ENCODE measurements around the gene ZSCAN30. TPM values are rescaled to one million over a fixed set of nuclear protein-coding genes. Genes with fewer than 3 reads are reported as not detected.

ZSCAN30 gene
- total RNA-seq, 1 donor from 2014 or later: 19.4 TPM

DNA sequence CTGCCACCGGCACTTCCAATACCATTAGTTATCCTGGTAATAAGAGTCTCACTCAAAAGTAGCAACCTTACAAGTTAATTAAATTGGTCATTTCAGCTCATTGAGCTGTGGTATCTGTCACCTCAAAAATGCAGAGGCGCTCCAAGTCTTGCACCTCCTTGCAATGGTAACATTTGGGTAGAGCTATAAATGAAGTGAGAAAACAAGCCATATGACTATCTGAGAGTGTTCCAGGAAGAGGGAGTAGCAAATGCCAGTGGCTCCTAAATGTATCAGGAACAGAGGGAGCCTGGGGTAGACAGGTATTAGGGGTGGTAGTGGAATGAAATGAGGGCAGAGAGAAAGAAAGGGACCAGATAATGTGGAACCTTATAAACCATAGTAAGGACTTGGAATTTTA lies 6.0 kb upstream of the ZSCAN30 start:
- Histone ChIP-seq H3K9me3 (peaks cover 8% of the 10 kb centered on the region), H3K36me3 (peaks cover 0 to 23% of the 10 kb centered on the region in 2 donors), H3K4me1 (peaks cover 13% of the 10 kb centered on the region), H3K27me3 (no peaks in the 10 kb centered on the region), H3K27ac (no peak overlapping the region), H3K4me3 (no peak overlapping the region)
- TF ChIP-seq POLR2A (IDR thresholded peaks at IDR 0.05): no peak
- TF ChIP-seq, protein P1, sequence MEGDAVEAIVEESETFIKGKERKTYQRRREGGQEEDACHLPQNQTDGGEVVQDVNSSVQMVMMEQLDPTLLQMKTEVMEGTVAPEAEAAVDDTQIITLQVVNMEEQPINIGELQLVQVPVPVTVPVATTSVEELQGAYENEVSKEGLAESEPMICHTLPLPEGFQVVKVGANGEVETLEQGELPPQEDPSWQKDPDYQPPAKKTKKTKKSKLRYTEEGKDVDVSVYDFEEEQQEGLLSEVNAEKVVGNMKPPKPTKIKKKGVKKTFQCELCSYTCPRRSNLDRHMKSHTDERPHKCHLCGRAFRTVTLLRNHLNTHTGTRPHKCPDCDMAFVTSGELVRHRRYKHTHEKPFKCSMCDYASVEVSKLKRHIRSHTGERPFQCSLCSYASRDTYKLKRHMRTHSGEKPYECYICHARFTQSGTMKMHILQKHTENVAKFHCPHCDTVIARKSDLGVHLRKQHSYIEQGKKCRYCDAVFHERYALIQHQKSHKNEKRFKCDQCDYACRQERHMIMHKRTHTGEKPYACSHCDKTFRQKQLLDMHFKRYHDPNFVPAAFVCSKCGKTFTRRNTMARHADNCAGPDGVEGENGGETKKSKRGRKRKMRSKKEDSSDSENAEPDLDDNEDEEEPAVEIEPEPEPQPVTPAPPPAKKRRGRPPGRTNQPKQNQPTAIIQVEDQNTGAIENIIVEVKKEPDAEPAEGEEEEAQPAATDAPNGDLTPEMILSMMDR (IDR thresholded peaks at IDR 0.05): no peak
- TF ChIP-seq POLR2AphosphoS5 (IDR thresholded peaks at IDR 0.05; ENCODE audit: insufficient read depth in 1 of 2, low read depth in 1 of 2): no peak
- no peak for DNase-seq (ENCODE audit: extremely low spot score in 2 of 2)
- intact Hi-C loops (cut with DNase I): no loop called here

DNA sequence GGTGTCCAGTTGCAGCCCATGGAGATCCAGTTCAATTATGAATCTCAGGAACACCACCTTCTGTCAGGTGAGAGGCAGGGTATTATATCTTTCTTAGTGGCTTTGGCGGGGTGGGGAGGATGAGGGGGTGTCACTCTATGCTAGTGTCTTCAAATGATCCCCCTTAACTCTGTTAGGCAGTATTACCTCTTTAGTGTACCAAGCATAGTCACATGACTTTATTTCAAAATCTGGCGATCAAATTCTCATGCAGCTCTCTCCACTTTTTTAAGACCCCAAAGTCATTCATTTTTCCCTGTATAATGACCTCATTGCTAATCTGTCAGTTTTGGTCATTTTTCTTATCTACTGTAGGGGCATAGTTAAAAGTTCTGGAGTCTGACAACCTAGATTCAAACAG lies 1.1 kb upstream of the ZSCAN30 start:
- intact Hi-C loops (cut with DNase I): no loop called here
- Histone ChIP-seq H3K4me1 (peaks cover 27% of the 10 kb centered on the region), H3K36me3 (peaks cover 0 to 10% of the 10 kb centered on the region in 2 donors), H3K4me3 (peak overlapping the region; percentile 66 to 74), H3K27me3 (no peaks in the 10 kb centered on the region), H3K27ac (no peak overlapping the region), H3K9me3 (no peaks in the 10 kb centered on the region)
- no peak for TF ChIP-seq POLR2AphosphoS5 (IDR thresholded peaks at IDR 0.05; ENCODE audit: insufficient read depth in 1 of 2, low read depth in 1 of 2)
- TF ChIP-seq POLR2A (IDR thresholded peaks at IDR 0.05): no peak
- TF ChIP-seq, protein P1 (IDR thresholded peaks at IDR 0.05): no peak
- no peak for DNase-seq (ENCODE audit: extremely low spot score in 2 of 2)

DNA sequence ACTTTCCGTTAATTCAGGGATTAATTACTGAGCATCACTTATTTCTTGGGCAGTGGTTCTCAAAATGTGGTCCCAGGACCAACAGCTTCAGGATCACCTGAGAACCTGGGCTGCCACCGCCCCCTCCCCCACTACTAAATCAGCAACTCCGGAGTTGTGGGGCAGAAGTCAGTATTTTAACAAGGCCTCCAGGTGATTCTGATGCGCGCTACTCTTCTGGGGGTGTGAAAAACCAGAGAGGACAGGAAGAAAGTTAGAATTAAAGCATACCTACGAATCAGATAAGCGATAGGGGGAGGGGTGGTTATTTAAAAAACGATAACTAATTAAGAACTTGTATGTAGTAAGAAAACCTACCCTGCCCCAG lies 319 bp downstream of the ZSCAN30 start:
- no peak for DNase-seq (ENCODE audit: extremely low spot score in 2 of 2)
- intact Hi-C loops (cut with DNase I): loop anchor here (5.0 kb wide), 1 partner anchor 58 kb away; no protein-coding TSS in a partner anchor

DNA sequence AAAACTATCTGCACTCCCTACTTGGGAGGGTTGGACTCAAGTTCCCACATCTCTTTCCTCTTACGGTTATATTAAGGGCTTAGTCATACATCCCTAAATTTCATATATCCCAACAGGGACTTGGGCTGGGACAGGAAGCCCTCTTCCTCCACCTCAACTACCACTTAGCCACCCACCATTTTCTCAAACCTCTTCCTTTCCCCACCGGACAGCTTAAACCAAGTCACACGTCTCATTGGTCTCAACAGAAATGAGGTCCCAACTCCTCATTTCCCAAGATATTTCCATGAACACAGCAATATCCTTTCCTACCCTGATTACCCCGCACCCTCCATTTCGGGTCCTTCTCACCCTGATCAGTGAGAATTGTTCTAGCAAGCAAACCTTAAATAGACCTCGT lies 736 bp downstream of the ZSCAN30 start:
- H3K4me3 ChIP-seq: peak overlapping the region; percentile 66 to 74
- TF ChIP-seq POLR2AphosphoS5 (IDR thresholded peaks at IDR 0.05; ENCODE audit: insufficient read depth in 1 of 2, low read depth in 1 of 2): no peak
- TF ChIP-seq POLR2A (IDR thresholded peaks at IDR 0.05): no peak
- TF ChIP-seq, protein P1 (IDR thresholded peaks at IDR 0.05): no peak
- no peaks in the 10 kb centered on the region for H3K27me3 ChIP-seq
- peaks cover 27% of the 10 kb centered on the region for H3K4me1 ChIP-seq
- no peak for DNase-seq (ENCODE audit: extremely low spot score in 2 of 2)
- peaks cover 0 to 11% of the 10 kb centered on the region in 2 donors for H3K36me3 ChIP-seq
- H3K27ac ChIP-seq: peak overlapping the region; percentile 77
- intact Hi-C loops (cut with DNase I): loop anchor here (5.0 kb wide), 1 partner anchor 58 kb away; no protein-coding TSS in a partner anchor
- H3K9me3 ChIP-seq: no peaks in the 10 kb centered on the region

More for the DNA sequence above, 319 bp downstream of the ZSCAN30 start:
- Histone ChIP-seq H3K9me3 (no peaks in the 10 kb centered on the region), H3K27ac (peak overlapping the region; percentile 77), H3K4me1 (peaks cover 27% of the 10 kb centered on the region), H3K36me3 (peaks cover 0 to 7% of the 10 kb centered on the region in 2 donors), H3K4me3 (peak overlapping the region; percentile 66 to 74), H3K27me3 (no peaks in the 10 kb centered on the region)
- TF ChIP-seq POLR2A (IDR thresholded peaks at IDR 0.05): no peak
- TF ChIP-seq, protein P1 (IDR thresholded peaks at IDR 0.05): no peak
- no peak for TF ChIP-seq POLR2AphosphoS5 (IDR thresholded peaks at IDR 0.05; ENCODE audit: insufficient read depth in 1 of 2, low read depth in 1 of 2)

DNA sequence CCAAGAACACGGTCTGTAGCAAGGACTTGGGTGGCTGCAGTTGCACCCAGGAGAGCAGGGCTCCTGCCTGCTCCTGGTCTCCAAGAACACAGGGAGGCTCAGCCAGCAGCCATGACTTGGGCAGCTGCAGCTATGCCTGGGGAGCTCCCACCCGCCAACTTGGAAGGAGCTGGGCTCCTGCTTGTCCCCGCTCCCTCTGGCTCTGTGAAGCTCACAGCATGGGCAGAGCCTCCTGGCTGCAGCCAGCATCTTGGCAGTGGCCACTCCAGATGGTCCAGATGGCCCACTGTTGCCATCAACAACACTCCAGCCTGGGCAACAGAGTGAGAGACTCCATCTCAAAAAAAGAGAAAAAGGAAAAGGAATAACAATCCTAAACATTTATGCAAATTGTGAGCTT lies 5.2 kb downstream of the ZSCAN30 start:
- Histone ChIP-seq H3K9me3 (no peaks in the 10 kb centered on the region), H3K4me3 (no peak overlapping the region), H3K27me3 (no peaks in the 10 kb centered on the region), H3K36me3 (peaks cover 0 to 9% of the 10 kb centered on the region in 2 donors), H3K27ac (no peak overlapping the region), H3K4me1 (peaks cover 7% of the 10 kb centered on the region)
- DNase-seq (ENCODE audit: extremely low spot score in 2 of 2): no peak
- TF ChIP-seq POLR2AphosphoS5 (IDR thresholded peaks at IDR 0.05; ENCODE audit: insufficient read depth in 1 of 2, low read depth in 1 of 2): no peak
- TF ChIP-seq, protein P1 (IDR thresholded peaks at IDR 0.05): no peak
- no peak for TF ChIP-seq POLR2A (IDR thresholded peaks at IDR 0.05)
- intact Hi-C loops (cut with DNase I): loop anchor here (5.0 kb wide), 1 partner anchor 62 kb away; no protein-coding TSS in a partner anchor

Data from vagina (tissue), 2 donors.